ENCODE results near the gene TACR1.

Gene TACR1

DNA sequence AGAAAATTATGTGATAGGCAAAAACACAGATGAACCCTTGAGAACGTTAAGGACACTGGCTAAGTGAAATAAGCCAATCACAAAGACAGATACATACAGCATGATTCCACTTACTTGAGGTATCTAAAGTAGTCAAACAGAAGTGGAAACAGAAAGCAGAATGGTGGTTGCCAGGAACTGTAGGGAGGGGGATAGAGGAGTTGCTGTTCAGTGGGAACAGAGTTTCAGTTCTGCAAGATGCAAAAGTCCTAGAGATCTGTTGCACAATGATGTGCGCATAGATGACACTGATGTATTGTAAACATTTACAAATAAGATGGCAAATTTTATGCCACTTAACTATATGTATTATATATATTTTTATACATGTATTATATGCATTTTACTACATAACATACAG, 181.2 kb downstream of the TACR1 start:
- DNase-seq (ENCODE audit: low read depth), result no peak

DNA sequence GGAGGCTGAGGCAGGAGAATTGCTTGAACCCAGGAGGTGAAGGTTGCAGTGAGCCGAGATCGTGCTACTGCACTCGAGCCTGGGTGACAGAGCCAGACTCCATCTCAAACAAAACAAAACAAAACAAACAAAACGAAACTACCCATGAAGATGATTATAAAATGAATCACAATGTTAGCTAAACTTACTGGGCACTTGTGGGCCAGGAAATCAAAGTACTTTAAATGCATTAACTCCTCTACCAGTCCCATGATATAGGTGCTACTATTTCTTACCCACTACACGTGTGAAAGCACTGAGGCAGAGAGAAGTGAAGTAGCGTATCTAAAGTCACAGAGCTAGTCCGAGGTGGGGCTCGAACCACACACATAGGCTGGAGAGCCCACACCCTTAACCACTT, 187.2 kb downstream of the TACR1 start:
- no peak for DNase-seq (ENCODE audit: low read depth)

DNA sequence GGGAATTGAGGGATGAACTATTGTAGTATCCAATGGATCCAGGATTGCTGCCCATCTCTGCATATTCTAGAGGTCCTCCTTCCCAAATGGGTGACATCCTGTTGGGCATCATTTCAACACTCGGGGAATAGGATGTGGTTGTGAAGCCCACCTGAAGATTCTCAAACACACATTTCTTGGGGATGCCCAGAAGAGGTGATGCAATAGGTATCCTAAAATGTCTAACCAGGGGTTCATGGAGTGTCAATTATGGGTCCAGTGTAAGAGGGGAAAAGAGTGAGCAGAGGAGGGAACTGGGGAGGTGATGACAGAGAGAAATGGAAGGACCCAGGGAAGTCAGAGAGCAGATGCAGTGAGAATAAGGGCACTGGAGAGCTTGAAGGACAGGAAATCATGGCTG, 188.7 kb downstream of the TACR1 start:
- no peak for DNase-seq (ENCODE audit: low read depth)

DNA sequence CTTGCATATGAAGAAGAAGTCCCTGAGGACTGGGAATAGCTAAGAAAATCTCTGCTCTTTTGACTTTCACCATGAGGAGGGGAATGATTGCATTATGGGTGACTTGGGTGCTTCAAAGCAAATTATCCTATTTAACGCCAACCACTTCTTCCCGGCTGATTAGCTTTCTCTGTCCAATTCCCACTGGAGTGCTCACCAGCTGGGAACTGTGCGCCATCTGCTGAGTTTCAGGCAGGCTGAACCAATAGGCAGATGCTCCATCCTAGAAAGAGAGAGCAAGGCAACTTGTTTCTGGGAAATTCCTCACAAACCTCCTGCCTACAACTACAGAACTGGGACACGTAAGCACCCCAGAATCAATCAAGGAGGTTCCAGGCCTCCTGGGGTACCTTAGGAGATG, 191.5 kb downstream of the TACR1 start:
- no peak for DNase-seq (ENCODE audit: low read depth)

DNA sequence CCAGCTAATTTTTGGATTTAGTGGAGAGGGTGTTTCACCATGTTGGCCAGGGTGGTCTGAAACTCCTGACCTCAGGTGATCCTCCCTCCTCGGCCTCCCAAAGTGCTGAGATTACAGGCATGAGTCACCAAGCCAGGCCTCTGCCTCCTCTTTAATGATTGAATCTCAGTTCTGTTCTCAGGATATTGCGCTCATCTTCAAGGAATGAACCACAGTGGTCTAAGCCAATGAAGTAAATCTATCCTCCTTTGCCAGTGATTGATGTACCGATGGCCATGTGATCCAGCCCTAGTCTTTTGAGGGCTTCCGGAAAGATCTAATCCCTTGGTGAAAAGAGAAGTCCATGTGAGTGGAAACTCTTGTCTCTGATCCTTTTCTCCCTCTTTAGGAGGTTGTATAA, 192.3 kb downstream of the TACR1 start:
- DNase-seq (ENCODE audit: low read depth), result no peak

DNA sequence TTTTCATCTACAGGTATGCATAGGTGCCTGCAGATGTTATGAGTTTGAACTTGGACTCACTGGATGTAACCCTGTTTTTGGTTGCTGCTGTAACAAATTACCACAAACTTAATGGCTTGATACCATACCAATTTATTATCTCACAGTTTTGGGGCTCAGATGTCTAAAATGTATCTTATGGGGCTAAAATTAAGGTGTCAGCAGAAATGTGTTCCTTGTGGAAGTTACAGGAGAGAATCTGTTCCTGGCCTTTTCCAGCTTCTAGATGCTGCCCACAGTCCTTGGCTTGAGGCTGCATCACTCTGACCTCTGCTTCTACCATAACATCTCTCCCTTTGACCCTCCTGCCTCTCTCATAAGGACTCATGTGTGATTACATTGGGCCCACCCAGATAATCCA, 193.3 kb downstream of the TACR1 start:
- no peak for DNase-seq (ENCODE audit: low read depth)

DNA sequence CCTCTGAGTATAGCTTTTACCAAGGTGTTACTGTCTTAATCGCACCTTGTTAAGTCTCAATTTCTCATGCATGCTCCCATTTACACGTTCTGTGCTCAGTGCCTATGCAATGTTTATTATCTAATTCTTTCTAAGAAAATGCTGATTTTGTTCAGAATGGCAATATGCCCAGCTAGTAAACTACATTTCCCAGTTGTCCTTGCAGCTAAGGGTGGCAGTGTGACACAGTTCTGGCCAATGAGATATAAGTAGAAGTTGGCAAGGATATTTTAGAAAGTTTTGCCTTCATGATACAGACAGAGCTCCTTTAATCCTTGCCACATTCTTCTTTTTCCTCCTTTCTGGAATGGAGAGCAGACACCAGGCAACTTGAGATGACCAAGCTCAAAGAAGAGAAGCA, 195.5 kb downstream of the TACR1 start:
- no peak for DNase-seq (ENCODE audit: low read depth)

DNA sequence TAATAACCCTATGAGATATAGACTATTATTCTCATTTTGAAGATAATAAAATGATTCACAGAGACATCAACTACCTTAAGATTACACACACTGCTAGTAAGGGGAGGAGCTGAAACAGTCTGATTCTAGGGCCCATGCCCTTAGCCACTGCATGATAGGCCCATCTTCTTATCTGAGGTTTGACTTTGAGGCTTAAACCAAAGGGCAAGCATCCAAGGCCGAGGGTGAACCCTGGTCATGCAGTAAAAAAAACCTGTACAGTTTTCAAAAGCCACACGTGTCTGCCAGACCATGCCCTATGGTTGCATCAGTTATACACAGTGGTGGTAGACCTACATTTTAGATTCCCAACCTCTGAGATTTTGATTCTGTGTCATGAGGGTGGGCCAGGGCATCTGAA, 196.0 kb downstream of the TACR1 start:
- DNase-seq (ENCODE audit: low read depth), result no peak

DNA sequence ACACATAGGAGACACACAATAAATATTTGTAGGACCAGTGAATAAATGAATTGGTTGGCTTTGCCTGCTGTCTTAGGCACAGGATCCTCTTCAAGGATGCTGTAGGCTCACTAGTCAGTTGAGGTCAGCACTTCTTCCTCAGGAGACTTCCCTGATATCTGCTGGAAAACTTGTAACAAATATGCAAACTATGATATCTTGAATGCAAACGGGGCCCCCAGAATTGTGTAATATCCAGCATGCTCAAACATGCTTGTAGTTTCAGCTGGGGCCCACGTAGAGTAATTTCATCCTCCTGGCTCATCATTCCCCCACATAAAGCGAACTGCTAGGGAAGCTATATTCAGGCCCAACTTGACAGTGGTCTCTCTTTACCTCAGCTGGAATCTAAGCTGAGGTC, 197.3 kb downstream of the TACR1 start:
- no peak for DNase-seq (ENCODE audit: low read depth)

DNA sequence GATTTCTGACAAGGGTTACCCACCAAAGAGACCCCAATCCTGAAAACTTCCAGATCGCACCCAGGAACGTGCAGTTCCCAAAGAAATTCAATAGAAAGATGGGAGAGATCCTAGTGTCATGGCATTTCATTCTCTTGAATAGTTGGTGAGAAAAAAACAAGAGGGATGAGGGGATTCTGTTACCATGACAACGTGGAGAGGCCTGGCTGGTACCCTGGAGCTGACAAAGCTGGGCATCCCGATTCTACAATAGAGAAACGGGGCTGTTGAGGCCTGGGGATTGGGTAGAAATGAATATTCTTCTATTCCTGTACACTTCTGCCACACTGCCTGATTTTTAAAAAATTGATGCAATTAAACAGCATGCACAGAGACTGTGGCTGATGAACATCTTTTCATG, 199.9 kb downstream of the TACR1 start:
- no peak for DNase-seq (ENCODE audit: low read depth)

All from GM04503 (cell line).